ENCODE results near the gene CABCOCO1.

DNA sequence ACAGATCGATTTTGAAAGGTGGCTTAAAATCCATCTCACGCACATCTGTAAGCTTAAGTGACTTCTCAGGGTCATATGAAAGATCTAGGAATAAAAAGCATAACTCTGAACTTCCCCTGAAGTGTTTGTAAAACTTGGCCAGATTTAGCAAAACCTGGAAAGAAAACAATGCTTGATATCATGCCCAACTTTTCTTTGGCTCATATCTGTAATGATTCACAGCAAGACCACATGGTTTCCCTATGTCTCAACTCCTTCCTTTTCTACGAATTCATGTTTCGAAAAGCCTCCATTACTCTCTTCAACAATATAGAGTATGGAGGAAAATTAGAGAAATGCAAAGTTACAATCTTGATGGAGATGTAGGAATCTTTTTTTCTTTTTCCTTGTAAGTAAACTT is 20.1 kb upstream of the CABCOCO1 start:
- TF ChIP-seq ZNF274 (IDR thresholded peaks at IDR 0.05; ENCODE audit: low read depth, low read length) (no peak), YY1 (IDR thresholded peaks at IDR 0.05; ENCODE audit: insufficient read depth, insufficient read length) (no peak), SUZ12 (IDR thresholded peaks at IDR 0.05; ENCODE audit: extremely low read depth, insufficient read depth, insufficient read length) (no peak)

Data from NT2/D1 (cell line).